Stromal cell of bone marrow (primary cell): ENCODE data around the gene KCNN3.
A peak's percentile ranks its signal among the peaks of the same experiment; 100 is the strongest.
"Not testable (repeated sequence)": the region's sequence is repeated elsewhere in the genome, so short reads cannot be mapped to it uniquely, and the experiment has no call there.

ENCODE experiments used
- DNase-seq: peaks from one replicate; pipeline ENCODE4 v3.0.0-alpha.2; 2012; ENCODE audit warnings: low read depth

The KCNN3 gene

GRCh38 chr1:154698320-154699096, 171.6 kb downstream of the KCNN3 start:
- no peak for DNase-seq

GRCh38 chr1:154697710-154698109, 172.4 kb downstream of the KCNN3 start:
- peak; percentile 12 for DNase-seq

- DNase-seq = no peak
Measured at GRCh38 chr1:154696456-154696855, 173.6 kb downstream of the KCNN3 start.

GRCh38 chr1:154695985-154696384, 174.1 kb downstream of the KCNN3 start:
- DNase-seq = no peak

GRCh38 chr1:154694995-154695394, 175.1 kb downstream of the KCNN3 start:
- DNase-seq = no peak

GRCh38 chr1:154689083-154689482, 181.0 kb downstream of the KCNN3 start:
- no peak for DNase-seq

- no peak for DNase-seq
Measured at GRCh38 chr1:154686507-154686906, 183.6 kb downstream of the KCNN3 start.

- no peak for DNase-seq
Measured at GRCh38 chr1:154683820-154684219, 186.3 kb downstream of the KCNN3 start.

GRCh38 chr1:154682254-154682653, 187.8 kb downstream of the KCNN3 start:
- no peak for DNase-seq

- DNase-seq = not testable (repeated sequence)
Measured at GRCh38 chr1:154677844-154678243, 192.2 kb downstream of the KCNN3 start.

GRCh38 chr1:154676847-154677246, 193.2 kb downstream of the KCNN3 start:
- not testable (repeated sequence) for DNase-seq

GRCh38 chr1:154674456-154674855, 195.6 kb downstream of the KCNN3 start:
- not testable (repeated sequence) for DNase-seq

- DNase-seq = not testable (repeated sequence)
Measured at GRCh38 chr1:154672245-154672644, 197.8 kb downstream of the KCNN3 start.

- not testable (repeated sequence) for DNase-seq
Measured at GRCh38 chr1:154671412-154671811, 198.7 kb downstream of the KCNN3 start.

- DNase-seq = not testable (repeated sequence)
Measured at GRCh38 chr1:154670310-154671270, 199.5 kb downstream of the KCNN3 start.

GRCh38 chr1:154669464-154670282, 200.4 kb downstream of the KCNN3 start:
- peak; percentile 43 for DNase-seq

GRCh38 chr1:154666051-154666790, 203.9 kb downstream of the KCNN3 start:
- DNase-seq = no peak

GRCh38 chr1:154664331-154665002, 205.6 kb downstream of the KCNN3 start:
- no peak for DNase-seq

GRCh38 chr1:154663471-154664060, 206.5 kb downstream of the KCNN3 start:
- no peak for DNase-seq

GRCh38 chr1:154661110-154661509, 209.0 kb downstream of the KCNN3 start:
- no peak for DNase-seq
